Psoas muscle (tissue), 7 donors: ENCODE measurements around the gene GRHL3. TPM values are rescaled to one million over a fixed set of nuclear protein-coding genes. Genes with fewer than 3 reads are reported as not detected.

Source experiments
- polyA plus RNA-seq, 3 donors: library from polyadenylated mRNA; stranded (reverse); fragments of 200-250 nt; gene quantifications; one replicate each; pipeline ENCODE4 v1.2.3, GENCODE V29; 2013
- total RNA-seq, 4 donors: library from RNA; stranded (reverse); fragmentation: NEBNext Ultra II Directional in 2 of 4; extraction: Animal tissue kit (Norgen Biotek cat#: 25700) in 2 of 4; gene quantifications; one replicate each; pipeline versions ENCODE4 v1.2.1 to v1.2.4, GENCODE V29; 2021 to 2023
- donor health status: healthy with polysubstance abuse.
- donor health status: DM: no; HTN: no; CAD: no; lungs with moderate emphysema.
- donor health status: Bipolar disorder and iron deficiency.
- donor health status: healthy.
- donor health status: DM: no; HTN: no; CAD: no.
- donor health status: DM: no; HTN: no; CAD: no.
- donor health status: DM: yes; HTN: yes; CAD: no.

The GRHL3 gene
- total and polyA plus RNA-seq, 7 donors: 0.08 to 0.30 TPM; not detected in 5

Other genes with a start within 250 kb of the GRHL3 start
- 100 to 1,000 TPM; 130 to 505 (median 308) TPM for gene MYOM3, start 207.2 kb upstream of the GRHL3 start, total RNA-seq
- gene MYOM3, start 207.2 kb upstream of the GRHL3 start, polyA plus RNA-seq: 100 to 1,000 TPM in 2 of 3 donors, 10 to 100 TPM in 1; 86.7 to 152 (median 122) TPM
- under 1 TPM in 3 of 4 donors, not detected in 1; 0.08 to 0.19 (median 0.13) TPM for gene IL22RA1, start 176.2 kb upstream of the GRHL3 start, total RNA-seq
- under 1 TPM in 1 of 3 donors, not detected in 2; 0.26 TPM for gene IL22RA1, start 176.2 kb upstream of the GRHL3 start, polyA plus RNA-seq
- 1 to 10 TPM; 1.1 to 3.9 (median 2.1) TPM for gene IFNLR1, start 132.1 kb upstream of the GRHL3 start, total RNA-seq
- 1 to 10 TPM in 2 of 3 donors, under 1 TPM in 1; 0.05 to 2.0 (median 1.9) TPM for gene IFNLR1, start 132.1 kb upstream of the GRHL3 start, polyA plus RNA-seq
- 1 to 10 TPM in 3 of 4 donors, under 1 TPM in 1; 0.89 to 3.3 (median 1.9) TPM for gene STPG1, start 94.4 kb downstream of the GRHL3 start, total RNA-seq
- 1 to 10 TPM; 1.2 to 4.2 (median 1.4) TPM for gene STPG1, start 94.4 kb downstream of the GRHL3 start, polyA plus RNA-seq
- gene NIPAL3, start 96.4 kb downstream of the GRHL3 start, total RNA-seq: 10 to 100 TPM in 1 of 4 donors, 1 to 10 TPM in 3; 3.5 to 10.9 (median 5.2) TPM
- 1 to 10 TPM; 1.1 to 5.0 (median 1.8) TPM for gene NIPAL3, start 96.4 kb downstream of the GRHL3 start, polyA plus RNA-seq
- 1 to 10 TPM in 3 of 4 donors, under 1 TPM in 1; 0.96 to 3.0 (median 1.8) TPM for gene RCAN3, start 183.5 kb downstream of the GRHL3 start, total RNA-seq
- under 1 TPM; 0.31 to 0.81 (median 0.77) TPM for gene RCAN3, start 183.5 kb downstream of the GRHL3 start, polyA plus RNA-seq
- not detected for gene NCMAP, start 236.7 kb downstream of the GRHL3 start, total RNA-seq
- under 1 TPM; 0.04 to 0.14 (median 0.06) TPM for gene NCMAP, start 236.7 kb downstream of the GRHL3 start, polyA plus RNA-seq